K562 (cell line): ENCODE results near the gene TRMT44. TPM values are rescaled to one million over a fixed set of nuclear protein-coding genes. Genes with fewer than 3 reads are reported as not detected.

Source experiments
- ATAC-seq: fragments of 200-7000 bp; cut with Tn5 transposase; 3 replicates; pipeline ENCODE4 v1.9.1; 2020; ENCODE audit warnings: moderate library complexity
- BruUV-seq: library from RNA; stranded (reverse); fragments of 400-500 nt; replicated peaks from 2 replicates; lab custom pipeline; 2021; lab: Mats Ljungman, UMichigan
- CTCF ChIA-PET: fragments of 300-600 bp; formaldehyde crosslinking; extraction: SDS; loops from one replicate; lab custom pipeline; 2021; ENCODE audit warnings: low intra/inter-chr PET ratio; lab: Yijun Ruan, JAX
- POLR2A ChIA-PET: fragments of 300-600, 350-650 bp; sonication (Branson Sonifier 250); formaldehyde crosslinking; extraction: SDS; loops from one replicate; lab custom pipeline; 2021; ENCODE audit warnings: antibody characterized with exemption, inconsistent platforms; lab: Yijun Ruan, JAX
- DNase-seq, 4 experiments: peaks; one replicate each; pipeline versions ENCODE4 v3.0.0 to v3.0.0-alpha.2; 2011 to 2018; ENCODE audit warnings: low spot score in 3 of 4, mixed read lengths in 3 of 4; ENCODE audit errors: extremely low read depth in 1 of 4
- FAIRE-seq: peaks from 2 replicates; lab custom pipeline; 2011; peaks lifted over from hg19 to GRCh38; lab: Jason Lieb, UNC
- H2AFZ ChIP-seq: 2 replicates; pipeline ENCODE4 v1.6.0; 2011; ENCODE audit warnings: low read depth, low read length, control low read depth, inconsistent platforms
- H3K27ac ChIP-seq: fragments of 200-600 bp; 3 replicates; pipeline ENCODE4 v1.8.0; 2011; ENCODE audit warnings: low read depth, mild to moderate bottlenecking, control low read depth, inconsistent platforms, low read length, moderate library complexity, mixed read lengths; ENCODE audit errors: extremely low read depth
- H3K27me3 ChIP-seq, 2 experiments: fragments of 300-600 bp in 1 of 2; 2 replicates in 1 of 2; 3 replicates in 1 of 2; pipeline versions ENCODE4 v1.6.0 to v1.8.0; 2011; ENCODE audit warnings: inconsistent platforms in 2 of 2, low read length in 2 of 2, mild to moderate bottlenecking in 1 of 2, mixed read lengths in 1 of 2, moderate library complexity in 1 of 2; ENCODE audit not compliant: control insufficient read depth in 2 of 2, insufficient read depth in 2 of 2
- H3K36me3 ChIP-seq: fragments of 300-600 bp; 3 replicates; pipeline ENCODE4 v1.8.0; 2011; ENCODE audit warnings: mild to moderate bottlenecking, low read length, inconsistent platforms; ENCODE audit not compliant: control insufficient read depth, insufficient read depth
- H3K4me1 ChIP-seq, 2 experiments: fragments of 200-600 bp in 1 of 2; replicated peaks in 1 of 2; 2 replicates in 1 of 2; 3 replicates in 1 of 2; pipeline versions ENCODE4 v1.5.1 to v1.8.0; 2011; ENCODE audit warnings: inconsistent platforms in 2 of 2, low read length in 2 of 2, mild to moderate bottlenecking in 1 of 2, mixed read lengths in 1 of 2, moderate library complexity in 1 of 2; ENCODE audit not compliant: control insufficient read depth in 2 of 2, insufficient read depth in 2 of 2
- H3K4me2 ChIP-seq: 2 replicates; pipeline ENCODE4 v1.6.1; 2011; ENCODE audit warnings: low read length, control low read depth, inconsistent platforms, mixed read lengths; ENCODE audit not compliant: insufficient read depth
- H3K4me3 ChIP-seq: fragments of 200-600 bp; sonication (generic), shearing (Covaris generic); 2 replicates; pipeline ENCODE4 v1.5.1; 2016; ENCODE audit warnings: control low read depth, inconsistent platforms
- H3K79me2 ChIP-seq: fragments of 200-600 bp; 3 replicates; pipeline ENCODE4 v1.8.0; 2011; ENCODE audit warnings: low read length, inconsistent platforms; ENCODE audit not compliant: control insufficient read depth, insufficient read depth
- H3K9ac ChIP-seq, 2 experiments: 2 replicates each; pipeline versions ENCODE4 v1.6.0 to v1.6.1; 2011; ENCODE audit warnings: low read depth in 2 of 2, low read length in 2 of 2, control low read depth in 1 of 2, inconsistent platforms in 1 of 2, mild to moderate bottlenecking in 1 of 2, mixed read lengths in 1 of 2; ENCODE audit not compliant: insufficient read depth in 1 of 2
- H3K9me1 ChIP-seq: one replicate; pipeline ENCODE4 v1.6.0; 2011; ENCODE audit warnings: inconsistent platforms, mild to moderate bottlenecking, low read length, moderate library complexity; ENCODE audit not compliant: control insufficient read depth, insufficient read depth
- H3K9me3 ChIP-seq: replicated peaks from 2 replicates; pipeline ENCODE4 v1.5.1; 2011; ENCODE audit warnings: low read depth, low read length, inconsistent platforms; ENCODE audit not compliant: control insufficient read depth, insufficient read depth
- H4K20me1 ChIP-seq: replicated peaks from 2 replicates; pipeline ENCODE4 v1.6.1; 2011; ENCODE audit warnings: low read length, inconsistent platforms, mixed read lengths; ENCODE audit not compliant: control insufficient read depth, insufficient read depth
- ARNT ChIP-seq, 2 experiments: fragments of 450-650 bp; IDR thresholded peaks; 2 replicates each; pipeline ENCODE4 v1.6.1; 2016; ENCODE audit warnings: mild to moderate bottlenecking in 1 of 2
- BRCA1 ChIP-seq, 2 experiments: fragments of 450-650 bp in 1 of 2; sonication (generic) in 1 of 2; formaldehyde crosslinking in 1 of 2; IDR thresholded peaks; 2 replicates each; pipeline versions ENCODE4 v1.5.0 to v1.6.1; 2017 to 2020; ENCODE audit warnings: mild to moderate bottlenecking in 1 of 2, missing genetic modification reagents in 1 of 2
- CLOCK ChIP-seq: fragments of 250-450 bp; sonication (Bioruptor Pico); IDR thresholded peaks from 2 replicates; pipeline ENCODE4 v1.4.0; 2020; ENCODE audit warnings: mild to moderate bottlenecking, moderate library complexity, borderline replicate concordance
- ERF ChIP-seq: fragments of 450-650 bp; formaldehyde crosslinking; IDR thresholded peaks from 2 replicates; pipeline ENCODE4 v1.4.0; 2020; ENCODE audit warnings: mild to moderate bottlenecking, mixed read lengths
- FOXK2 ChIP-seq, 2 experiments: fragments of 450-650 bp; IDR thresholded peaks in 1 of 2; conservative IDR thresholded peaks in 1 of 2; 2 replicates each; pipeline ENCODE4 v1.6.1; 2016; ENCODE audit warnings: low read depth in 2 of 2, mild to moderate bottlenecking in 1 of 2
- HBP1 ChIP-seq: fragments of 450-650 bp; formaldehyde crosslinking; IDR thresholded peaks from 2 replicates; pipeline ENCODE4 v1.4.0; 2022; ENCODE audit warnings: missing genetic modification characterization
- HDAC1 ChIP-seq, 2 experiments: fragments of 450-650 bp; IDR thresholded peaks; 2 replicates each; pipeline ENCODE4 v1.6.1; 2016 to 2017; ENCODE audit warnings: inconsistent platforms in 1 of 2, mild to moderate bottlenecking in 1 of 2, moderate library complexity in 1 of 2
- HNRNPL ChIP-seq: fragments of 200-400 bp; formaldehyde crosslinking; IDR thresholded peaks from 2 replicates; pipeline ENCODE4 v1.6.1; 2017; ENCODE audit warnings: low read depth, mild to moderate bottlenecking, low read length
- MAZ ChIP-seq, 2 experiments: fragments of 450-650 bp in 1 of 2; sonication (generic) in 1 of 2; formaldehyde crosslinking; IDR thresholded peaks in 1 of 2; conservative IDR thresholded peaks in 1 of 2; 2 replicates each; pipeline versions ENCODE4 v1.4.0 to v1.5.0; 2020; ENCODE audit warnings: mild to moderate bottlenecking in 1 of 2, missing genetic modification reagents in 1 of 2
- MEF2D ChIP-seq: conservative IDR thresholded peaks from 2 replicates; pipeline ENCODE4 v1.6.1; 2016; ENCODE audit warnings: low read depth, missing genetic modification characterization, missing compliant biosample characterization
- POLR3A ChIP-seq: IDR thresholded peaks from 2 replicates; pipeline ENCODE4 v1.6.1; 2011; ENCODE audit warnings: borderline replicate concordance, mild to moderate bottlenecking, moderate library complexity; ENCODE audit not compliant: insufficient read length, insufficient read depth; ENCODE audit errors: extremely low read depth
- STAT5B ChIP-seq: fragments of 250-450 bp; sonication (Bioruptor Pico); IDR thresholded peaks from 2 replicates; pipeline ENCODE4 v1.8.0; 2021; ENCODE audit warnings: mild to moderate bottlenecking, inconsistent platforms
- THRA ChIP-seq: fragments of 450-650 bp; IDR thresholded peaks from 2 replicates; pipeline ENCODE4 v1.6.1; 2017; ENCODE audit warnings: mild to moderate bottlenecking, moderate library complexity
- YBX1 ChIP-seq: fragments of 450-650 bp; IDR thresholded peaks from 2 replicates; pipeline ENCODE4 v1.7.1; 2016; ENCODE audit warnings: mild to moderate bottlenecking
- ZBED1 ChIP-seq: IDR thresholded peaks from 2 replicates; pipeline ENCODE4 v1.6.1; 2014
- ZNF384 ChIP-seq: IDR thresholded peaks from 2 replicates; pipeline ENCODE4 v1.6.1; 2012; ENCODE audit warnings: low read depth, low read length, improper control_type of control experiment
- WGBS: fragments of 100-300 bp; shearing (Covaris generic); methylation state at CpG from one replicate; pipeline ENCODE4 v1.1.6; 2016; ENCODE audit warnings: low coverage, mixed read lengths; ENCODE audit not compliant: insufficient coverage; ENCODE audit errors: missing lambda C conversion rate; 5-methylcytosine and 5-hydroxymethylcytosine counted together
- in situ Hi-C: fragments of 300-500 bp; cut with MboI; formaldehyde crosslinking; loops from 4 replicates; pipeline ENCODE4 v1.15.0; 2018; ENCODE audit warnings: inconsistent platforms, mixed read lengths
- intact Hi-C: fragments of 100-400 bp; cut with micrococcal nuclease; formaldehyde crosslinking; loops from 2 replicates; pipeline ENCODE4 v1.14.2; 2022
- polyA plus RNA-seq, 8 experiments: library from polyadenylated mRNA; depleted of rRNA in 4 of 8; stranded (reverse) in 5 of 8; unstranded in 3 of 8; fragments of >200 nt; fragmentation: Nextera tagmentation in 2 of 8; fragmentation: Illumina TruSeq in 1 of 8; extraction: Ambion mirVana in 2 of 8; extraction: Trizol in 1 of 8; gene quantifications; 2 replicates each; pipeline versions ENCODE4 v1.2.1 to v1.2.3, GENCODE V29; 2011 to 2014; ENCODE audit warnings: inconsistent platforms in 1 of 8, missing spikeins in 1 of 8
- total RNA-seq, 7 experiments: library from RNA; depleted of rRNA in 6 of 7; stranded (reverse); fragments of >200 nt in 6 of 7; fragmentation: Illumina TruSeq in 2 of 7; extraction: Trizol in 2 of 7; gene quantifications; 2 replicates each; pipeline versions ENCODE4 v1.2.1 to v1.2.3, GENCODE V29; 2011 to 2021; ENCODE audit warnings: low replicate concordance in 1 of 7
- TF ChIP-seq, protein P1 (sequence below): sonication (generic); formaldehyde crosslinking; IDR thresholded peaks from 2 replicates; pipeline ENCODE4 v1.9.0; 2022; ENCODE audit warnings: mild to moderate bottlenecking, missing genetic modification reagents

Gene TRMT44
- total and polyA plus RNA-seq, 9 of the 15 experiments (the other 6 are each of a cell fraction or from before 2014, with no cell fraction given): 1.2 to 18.6 (median 10.0) TPM

- Histone ChIP-seq H2AFZ (no peak overlapping the region), H3K9me1 (peaks cover 7% of the 10 kb centered on the region), H3K27ac (no peak overlapping the region), H3K36me3 (no peaks in the 10 kb centered on the region), H3K4me2 (no peak overlapping the region), H3K79me2 (no peaks in the 10 kb centered on the region), H3K4me3 (no peak overlapping the region), H3K9me3 (no peaks in the 10 kb centered on the region), H3K4me1 (peaks cover 16 to 23% of the 10 kb centered on the region in 2 experiments; a peak in 4 of 5 replicates), H3K9ac (no peak overlapping the region), H4K20me1 (peaks cover 5% of the 10 kb centered on the region; the same call in 1 of the 2 replicates), H3K27me3 (no peaks in the 10 kb centered on the region)
- FAIRE-seq: no peak
- no peak for ATAC-seq
- intact Hi-C loops: loop anchor here (10.0 kb wide), 1 partner anchor 233 kb away; no protein-coding TSS in a partner anchor
- CTCF ChIA-PET: interaction anchor here (0.6 kb wide), 1 partner anchor 166 kb away, joined by 3 read pairs; no protein-coding TSS in a partner anchor
- POLR2A ChIA-PET: interaction anchor here (0.6 to 1.1 kb wide), 3 partner anchors 13 to 172 kb away, joined by 3 to 4 read pairs (median 3); no protein-coding TSS in a partner anchor
- no peak for DNase-seq
- BruUV-seq: no TSS peak
- 62% methylated on average over 9 of the region's 9 CpGs for WGBS
- in situ Hi-C loops: loop anchor here (10.0 kb wide), 1 partner anchor 243 kb away; no protein-coding TSS in a partner anchor
- TF ChIP-seq FOXK2 (conservative IDR thresholded peaks at IDR 0.05 in 1 of 2, IDR thresholded peaks at IDR 0.05 in 1 of 2; ENCODE audit: low read depth in 2 of 2) (no peak), MAZ (CRISPR knock-in tag; conservative IDR thresholded peaks at IDR 0.05 in 1 of 2, IDR thresholded peaks at IDR 0.05 in 1 of 2) (no peak), HBP1 (CRISPR knock-in tag) (no peak), STAT5B (CRISPR knock-in tag) (no peak), HDAC1 (IDR thresholded peaks at IDR 0.05) (no peak), THRA (no peak), ZBED1 (no peak), MEF2D (tag) (no peak), CLOCK (CRISPR knock-in tag) (no peak), POLR3A (no peak), ARNT (IDR thresholded peaks at IDR 0.05) (no peak), HNRNPL (no peak), YBX1 (no peak), BRCA1 (IDR thresholded peaks at IDR 0.05) (no peak), BRCA1 (CRISPR knock-in tag; IDR thresholded peaks at IDR 0.05) (no peak), ZNF384 (no peak), ERF (CRISPR knock-in tag) (no peak)
- TF ChIP-seq, protein P1, sequence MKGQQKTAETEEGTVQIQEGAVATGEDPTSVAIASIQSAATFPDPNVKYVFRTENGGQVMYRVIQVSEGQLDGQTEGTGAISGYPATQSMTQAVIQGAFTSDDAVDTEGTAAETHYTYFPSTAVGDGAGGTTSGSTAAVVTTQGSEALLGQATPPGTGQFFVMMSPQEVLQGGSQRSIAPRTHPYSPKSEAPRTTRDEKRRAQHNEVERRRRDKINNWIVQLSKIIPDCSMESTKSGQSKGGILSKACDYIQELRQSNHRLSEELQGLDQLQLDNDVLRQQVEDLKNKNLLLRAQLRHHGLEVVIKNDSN (CRISPR knock-in tag): no peak
These were observed 32.8 kb upstream of the TRMT44 start for GRCh38 chr4:8407756-8408155.
